Adrenal gland (tissue), 12 donors: ENCODE data around the gene SMIM23. TPM values are rescaled to one million over a fixed set of nuclear protein-coding genes. Genes with fewer than 3 reads are reported as not detected.

Experiments used
- DNase-seq, 7 donors: peaks; one replicate each; pipeline ENCODE4 v3.0.0-alpha.2; 2019 to 2020
- H3K27ac ChIP-seq, 5 donors: fragments of 200-600 bp; sonication (generic) in 4 of 5; 1 replicate in 3 of 5; 2 replicates in 2 of 5; pipeline versions ENCODE4 v1.5.1 to v1.8.0; 2016 to 2020; ENCODE audit warnings: mild to moderate bottlenecking in 1 of 5
- H3K27me3 ChIP-seq: fragments of 200-600 bp; 2 replicates; pipeline ENCODE4 v1.8.0; 2021
- H3K36me3 ChIP-seq, 2 donors: fragments of 200-600 bp; replicated peaks in 1 of 2; 1 replicate in 1 of 2; 2 replicates in 1 of 2; pipeline versions ENCODE4 v1.5.1 to v1.8.0; 2018 to 2022
- H3K4me1 ChIP-seq, 2 donors: fragments of 200-600 bp; replicated peaks in 1 of 2; 1 replicate in 1 of 2; 2 replicates in 1 of 2; pipeline versions ENCODE4 v1.5.1 to v1.8.0; 2018 to 2021
- H3K4me3 ChIP-seq, 4 donors: fragments of 200-600 bp; sonication (generic) in 3 of 4; one replicate each; pipeline ENCODE4 v1.5.1; 2016 to 2018
- H3K9me3 ChIP-seq, 3 donors: fragments of 200-600 bp; sonication (generic) in 1 of 3; replicated peaks in 1 of 3; 1 replicate in 2 of 3; 2 replicates in 1 of 3; pipeline versions ENCODE4 v1.5.1 to v1.8.0; 2016 to 2021
- POLR2A ChIP-seq, 2 donors: fragments of 450-650 bp; IDR thresholded peaks; one replicate each; pipeline ENCODE4 v1.6.1; 2017; ENCODE audit warnings: antibody characterized with exemption in 2 of 2, mild to moderate bottlenecking in 2 of 2, moderate library complexity in 1 of 2
- WGBS, 4 donors: extraction: QIAGEN DNeasy Blood & Tissue Kit in 2 of 4; methylation state at CpG; one replicate each; pipeline versions ENCODE4 v1.1.5 to v1.1.7; 2013 to 2017; 5-methylcytosine and 5-hydroxymethylcytosine counted together
- intact Hi-C, 2 donors: fragments of 100-400 bp; cut with DNase I; formaldehyde crosslinking; loops; one replicate each; pipeline versions ENCODE4 v1.14.1 to v1.15.0; 2022 to 2023
- polyA plus RNA-seq, 3 donors: library from polyadenylated mRNA; stranded (reverse); fragments of 200-250 nt in 2 of 3; fragments of 350-450 nt in 1 of 3; fragmentation: Illumina TruSeq in 1 of 3; extraction: RNeasy Lipid Tissue Mini Kit (QIAGEN cat#74804) in 1 of 3; gene quantifications; one replicate each; pipeline ENCODE4 v1.2.3, GENCODE V29; 2013 to 2014
- total RNA-seq, 9 donors: library from RNA; depleted of rRNA in 4 of 9; stranded (reverse); fragments of >200 nt in 4 of 9; fragments of 120-200 nt in 1 of 9; fragmentation: NEBNext Ultra II Directional in 1 of 9; extraction: Animal tissue kit (Norgen Biotek cat#: 25700) in 1 of 9; gene quantifications; one replicate each; pipeline versions ENCODE4 v1.1.0 to v1.2.4, GENCODE V29; 2013 to 2023
- TF ChIP-seq, protein P1 (sequence below), 6 experiments: fragments of 450-650 bp in 4 of 6; fragments of 200-600 bp in 2 of 6; sonication (generic) in 1 of 6; IDR thresholded peaks; 1 replicate in 5 of 6; 2 replicates in 1 of 6; pipeline versions ENCODE4 v1.5.1 to v1.8.0; 2016 to 2021; ENCODE audit warnings: antibody characterized with exemption in 6 of 6, mild to moderate bottlenecking in 2 of 6, moderate library complexity in 1 of 6
- donor health status: healthy with polysubstance abuse.
- donor health status: Bipolar disorder and iron deficiency.
- donor health status: DM: yes; HTN: yes; CAD: no.
- donor health status: DM: no; HTN: no; CAD: no.
- donor health status: DM: no; HTN: no; CAD: no.
- donor health status: DM: yes; HTN: yes; CAD: no.

The SMIM23 gene
- total and polyA plus RNA-seq, 12 donors = not detected

DNA sequence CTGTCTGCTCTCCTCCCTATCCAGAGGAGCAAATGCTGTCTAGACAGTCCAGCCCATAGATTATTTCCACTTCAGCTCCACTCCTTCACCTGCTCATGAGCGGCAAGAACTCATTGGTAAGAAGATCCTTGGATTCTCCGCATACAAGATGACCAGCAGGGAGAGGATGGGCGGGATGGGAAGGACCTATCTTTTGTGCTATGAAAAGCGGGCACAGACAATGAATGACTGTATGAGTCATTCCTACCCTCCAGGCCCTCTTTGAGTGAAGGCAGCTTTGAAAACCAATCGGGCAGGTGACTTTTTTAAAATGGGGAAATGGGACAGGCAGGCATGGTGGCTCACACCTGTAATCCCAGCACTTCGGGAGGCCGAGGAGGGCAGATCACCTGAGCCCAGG is 49.4 kb downstream of the SMIM23 start:
- no peaks in the 10 kb centered on the region for H3K4me1 ChIP-seq
- 80 to 85% (median 82%) methylated on average over 7 of the region's 7 CpGs for WGBS, 4 donors

DNA sequence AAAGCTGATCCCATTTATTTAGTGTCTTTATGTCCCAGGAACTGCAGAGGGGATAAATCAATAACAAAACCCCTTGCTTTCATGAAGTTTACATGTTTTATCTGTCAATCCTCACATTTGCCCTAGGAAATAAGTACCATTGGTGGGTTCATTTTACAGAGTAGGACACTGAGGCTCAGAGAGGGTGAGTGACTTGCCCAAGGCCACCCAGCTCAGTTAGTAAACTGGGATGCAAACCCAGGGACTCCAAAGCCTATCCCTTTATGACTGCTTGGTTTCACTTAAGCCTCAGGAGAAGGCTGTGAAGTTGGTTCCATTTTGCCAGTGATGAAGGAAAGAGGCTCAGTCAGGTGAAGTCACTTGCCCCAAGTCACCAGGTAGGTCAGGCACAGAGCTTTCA is 51.9 kb downstream of the SMIM23 start:
- H3K9me3 ChIP-seq = no peaks in the 10 kb centered on the region
- intact Hi-C loops = loop anchor here in 1 of 2 donors (10.0 kb wide), 1 partner anchor 213 kb away; no protein-coding TSS in a partner anchor
- H3K27me3 ChIP-seq = no peaks in the 10 kb centered on the region

More for the DNA sequence above, 49.4 kb downstream of the SMIM23 start:
- H3K27me3 ChIP-seq = no peaks in the 10 kb centered on the region
- no peak overlapping the region for H3K27ac ChIP-seq
- DNase-seq = no peak
- H3K4me3 ChIP-seq = no peak overlapping the region
- H3K36me3 ChIP-seq = no peaks in the 10 kb centered on the region
- no peaks in the 10 kb centered on the region for H3K9me3 ChIP-seq
- TF ChIP-seq, protein P1, sequence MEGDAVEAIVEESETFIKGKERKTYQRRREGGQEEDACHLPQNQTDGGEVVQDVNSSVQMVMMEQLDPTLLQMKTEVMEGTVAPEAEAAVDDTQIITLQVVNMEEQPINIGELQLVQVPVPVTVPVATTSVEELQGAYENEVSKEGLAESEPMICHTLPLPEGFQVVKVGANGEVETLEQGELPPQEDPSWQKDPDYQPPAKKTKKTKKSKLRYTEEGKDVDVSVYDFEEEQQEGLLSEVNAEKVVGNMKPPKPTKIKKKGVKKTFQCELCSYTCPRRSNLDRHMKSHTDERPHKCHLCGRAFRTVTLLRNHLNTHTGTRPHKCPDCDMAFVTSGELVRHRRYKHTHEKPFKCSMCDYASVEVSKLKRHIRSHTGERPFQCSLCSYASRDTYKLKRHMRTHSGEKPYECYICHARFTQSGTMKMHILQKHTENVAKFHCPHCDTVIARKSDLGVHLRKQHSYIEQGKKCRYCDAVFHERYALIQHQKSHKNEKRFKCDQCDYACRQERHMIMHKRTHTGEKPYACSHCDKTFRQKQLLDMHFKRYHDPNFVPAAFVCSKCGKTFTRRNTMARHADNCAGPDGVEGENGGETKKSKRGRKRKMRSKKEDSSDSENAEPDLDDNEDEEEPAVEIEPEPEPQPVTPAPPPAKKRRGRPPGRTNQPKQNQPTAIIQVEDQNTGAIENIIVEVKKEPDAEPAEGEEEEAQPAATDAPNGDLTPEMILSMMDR (IDR thresholded peaks at IDR 0.05) = no peak
- intact Hi-C loops = loop anchor here in 1 of 2 donors (10.0 kb wide), 1 partner anchor 210 kb away; no protein-coding TSS in a partner anchor

DNA sequence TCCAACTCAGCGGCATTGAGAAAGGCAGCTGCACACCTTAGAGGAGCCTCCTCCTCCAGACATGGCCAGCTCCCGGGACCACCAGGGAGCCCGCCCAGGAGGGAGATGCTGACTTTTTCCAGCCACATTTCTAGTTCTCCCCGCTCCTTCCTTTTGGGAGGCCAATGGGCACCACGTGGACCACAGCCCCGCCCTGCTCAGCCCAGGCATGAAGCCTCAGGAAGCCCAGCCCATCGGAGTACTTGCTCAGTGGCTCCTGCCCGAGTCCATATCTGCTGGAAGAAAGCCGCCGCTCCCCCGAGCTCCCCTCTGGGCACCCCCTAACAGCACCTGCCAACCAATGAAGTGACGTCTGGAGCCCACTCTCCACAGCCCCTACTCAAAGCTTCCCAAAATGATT is 52.4 kb downstream of the SMIM23 start:
- no peaks in the 10 kb centered on the region for H3K4me1 ChIP-seq
- H3K4me3 ChIP-seq = no peak overlapping the region
- no peaks in the 10 kb centered on the region for H3K36me3 ChIP-seq
- no peak for DNase-seq
- no peak for TF ChIP-seq POLR2A (IDR thresholded peaks at IDR 0.05)
- TF ChIP-seq, protein P1 (IDR thresholded peaks at IDR 0.05) = no peak
- WGBS, 4 donors = 77 to 93% (median 82%) methylated on average over 12 of the region's 12 CpGs
- no peaks in the 10 kb centered on the region for H3K9me3 ChIP-seq
- H3K27ac ChIP-seq = no peak overlapping the region
- intact Hi-C loops = loop anchor here in 1 of 2 donors (10.0 kb wide), 1 partner anchor 213 kb away; no protein-coding TSS in a partner anchor
- H3K27me3 ChIP-seq = no peaks in the 10 kb centered on the region

More for the DNA sequence above, 51.9 kb downstream of the SMIM23 start:
- no peak for TF ChIP-seq POLR2A (IDR thresholded peaks at IDR 0.05)
- TF ChIP-seq, protein P1 (IDR thresholded peaks at IDR 0.05) = no peak
- H3K4me3 ChIP-seq = no peak overlapping the region
- H3K27ac ChIP-seq = no peak overlapping the region
- no peak for DNase-seq
- H3K36me3 ChIP-seq = no peaks in the 10 kb centered on the region
- H3K4me1 ChIP-seq = no peaks in the 10 kb centered on the region

DNA sequence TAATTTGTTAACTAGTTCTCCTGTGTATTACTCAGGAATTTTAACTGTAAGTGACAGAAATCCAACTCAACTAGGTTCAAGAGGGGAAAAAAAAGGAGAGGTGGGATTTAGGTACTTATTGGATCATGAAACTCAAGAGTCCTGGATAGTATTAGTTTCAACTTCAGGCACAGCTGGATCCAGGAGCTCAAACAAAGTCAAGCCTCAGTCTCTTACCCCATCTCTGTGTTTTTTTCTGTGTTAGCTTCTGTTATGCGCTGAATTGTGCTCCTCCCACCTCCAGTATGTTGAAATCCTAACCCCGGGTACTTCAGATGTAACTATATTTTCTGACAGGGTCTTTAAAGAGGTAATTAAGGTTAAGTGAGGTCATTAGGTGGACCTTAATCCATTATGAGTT is 53.5 kb downstream of the SMIM23 start:
- H3K27me3 ChIP-seq = no peaks in the 10 kb centered on the region
- WGBS, 4 donors = 79 to 87% (median 81%) methylated on average over 2 of the region's 2 CpGs
- no peak overlapping the region for H3K4me3 ChIP-seq
- H3K4me1 ChIP-seq = no peaks in the 10 kb centered on the region
- H3K36me3 ChIP-seq = no peaks in the 10 kb centered on the region
- no peaks in the 10 kb centered on the region for H3K9me3 ChIP-seq
- DNase-seq = no peak
- H3K27ac ChIP-seq = no peak overlapping the region
- intact Hi-C loops = loop anchor here in 1 of 2 donors (10.0 kb wide), 1 partner anchor 214 kb away; no protein-coding TSS in a partner anchor
- TF ChIP-seq POLR2A (IDR thresholded peaks at IDR 0.05) = no peak
- TF ChIP-seq, protein P1 (IDR thresholded peaks at IDR 0.05) = no peak
